K562 (cell line): ENCODE results near the gene MRPL4. TPM values are rescaled to one million over a fixed set of nuclear protein-coding genes. Genes with fewer than 3 reads are reported as not detected.

ENCODE experiments used
- ARNT ChIP-seq, 2 experiments: fragments of 450-650 bp; IDR thresholded peaks; 2 replicates each; pipeline ENCODE4 v1.6.1; 2016; ENCODE audit warnings: mild to moderate bottlenecking in 1 of 2
- ATF6 ChIP-seq: sonication (generic); formaldehyde crosslinking; IDR thresholded peaks from 2 replicates; pipeline ENCODE4 v1.4.0; 2020; ENCODE audit warnings: mild to moderate bottlenecking, missing genetic modification reagents
- CGGBP1 ChIP-seq: fragments of 250-450 bp; sonication (Bioruptor Pico); IDR thresholded peaks from 2 replicates; pipeline ENCODE4 v1.9.0; 2021; ENCODE audit warnings: mild to moderate bottlenecking
- CHD2 ChIP-seq: IDR thresholded peaks from 2 replicates; pipeline ENCODE4 v1.6.1; 2011; ENCODE audit warnings: low read depth, low read length
- DACH1 ChIP-seq: fragments of 450-650 bp; IDR thresholded peaks from 2 replicates; pipeline ENCODE4 v1.6.1; 2018; ENCODE audit not compliant: partially characterized antibody
- ELF4 ChIP-seq: fragments of 450-650 bp; formaldehyde crosslinking; IDR thresholded peaks from 2 replicates; pipeline ENCODE4 v1.4.0; 2022; ENCODE audit warnings: missing genetic modification characterization
- HDAC1 ChIP-seq, 2 experiments: fragments of 450-650 bp; IDR thresholded peaks; 2 replicates each; pipeline ENCODE4 v1.6.1; 2016 to 2017; ENCODE audit warnings: inconsistent platforms in 1 of 2, mild to moderate bottlenecking in 1 of 2, moderate library complexity in 1 of 2
- HDAC2 ChIP-seq: fragments of 450-650 bp; IDR thresholded peaks from 2 replicates; pipeline ENCODE4 v1.6.1; 2016; ENCODE audit warnings: mild to moderate bottlenecking
- HMG20A ChIP-seq: fragments of 450-650 bp; formaldehyde crosslinking; conservative IDR thresholded peaks from 2 replicates; pipeline ENCODE4 v1.4.0; 2020; ENCODE audit warnings: mild to moderate bottlenecking, mixed read lengths
- JUNB ChIP-seq: fragments of 450-650 bp; formaldehyde crosslinking; conservative IDR thresholded peaks from 2 replicates; pipeline ENCODE4 v1.4.0; 2020; ENCODE audit warnings: mild to moderate bottlenecking
- KAT7 ChIP-seq: sonication (generic); formaldehyde crosslinking; IDR thresholded peaks from 2 replicates; pipeline ENCODE4 v1.8.0; 2022; ENCODE audit warnings: missing genetic modification reagents, mild to moderate bottlenecking, borderline replicate concordance
- MCM5 ChIP-seq: fragments of 450-650 bp; IDR thresholded peaks from 2 replicates; pipeline ENCODE4 v1.6.1; 2016; ENCODE audit warnings: low read depth
- NCOA1 ChIP-seq: fragments of 450-650 bp; IDR thresholded peaks from 2 replicates; pipeline ENCODE4 v1.6.1; 2016; ENCODE audit warnings: low read depth
- NR2F6 ChIP-seq: fragments of 450-650 bp; formaldehyde crosslinking; IDR thresholded peaks from 2 replicates; pipeline ENCODE4 v1.4.0; 2020; ENCODE audit warnings: mild to moderate bottlenecking
- TFE3 ChIP-seq: fragments of 450-650 bp; formaldehyde crosslinking; IDR thresholded peaks from 2 replicates; pipeline ENCODE4 v1.4.0; 2020; ENCODE audit warnings: mild to moderate bottlenecking, mixed read lengths
- TSC22D4 ChIP-seq: fragments of 450-650 bp; IDR thresholded peaks from 2 replicates; pipeline ENCODE4 v1.6.1; 2016; ENCODE audit warnings: missing genetic modification characterization, missing biosample characterization, control low read depth
- ZFP30 ChIP-seq: fragments of 250-450 bp; sonication (Bioruptor Pico); IDR thresholded peaks from 2 replicates; pipeline ENCODE4 v1.8.0; 2022; ENCODE audit warnings: moderate library complexity, mild to moderate bottlenecking, inconsistent platforms, borderline replicate concordance
- ZNF24 ChIP-seq: fragments of 450-650 bp; IDR thresholded peaks from 2 replicates; pipeline ENCODE4 v1.6.1; 2016
- ZNF589 ChIP-seq: fragments of 200-800 bp; sonication (Bioruptor generic); IDR thresholded peaks from 2 replicates; pipeline ENCODE4 v1.6.1; 2016; ENCODE audit warnings: low read depth, missing genetic modification characterization, missing compliant biosample characterization
- ZNF592 ChIP-seq: fragments of 450-650 bp; IDR thresholded peaks from 2 replicates; pipeline ENCODE4 v1.6.1; 2017; ENCODE audit warnings: antibody characterized with exemption, mild to moderate bottlenecking
- ZNF668 ChIP-seq: fragments of 250-450 bp; sonication (Bioruptor Pico); IDR thresholded peaks from 2 replicates; pipeline ENCODE4 v1.8.0; 2022; ENCODE audit warnings: mild to moderate bottlenecking, inconsistent platforms
- ZNF785 ChIP-seq: fragments of 250-450 bp; sonication (Bioruptor Pico); IDR thresholded peaks from 2 replicates; pipeline ENCODE4 v1.4.0; 2020; ENCODE audit warnings: mild to moderate bottlenecking
- polyA plus RNA-seq, 8 experiments: library from polyadenylated mRNA; depleted of rRNA in 4 of 8; stranded (reverse) in 5 of 8; unstranded in 3 of 8; fragments of >200 nt; fragmentation: Nextera tagmentation in 2 of 8; fragmentation: Illumina TruSeq in 1 of 8; extraction: Ambion mirVana in 2 of 8; extraction: Trizol in 1 of 8; gene quantifications; 2 replicates each; pipeline versions ENCODE4 v1.2.1 to v1.2.3, GENCODE V29; 2011 to 2014; ENCODE audit warnings: inconsistent platforms in 1 of 8, missing spikeins in 1 of 8
- total RNA-seq, 7 experiments: library from RNA; depleted of rRNA in 6 of 7; stranded (reverse); fragments of >200 nt in 6 of 7; fragmentation: Illumina TruSeq in 2 of 7; extraction: Trizol in 2 of 7; gene quantifications; 2 replicates each; pipeline versions ENCODE4 v1.2.1 to v1.2.3, GENCODE V29; 2011 to 2021; ENCODE audit warnings: low replicate concordance in 1 of 7

Gene MRPL4
- total and polyA plus RNA-seq, 9 of the 15 experiments (the other 6 are each of a cell fraction or from before 2014, with no cell fraction given), result 1.4 to 239 (median 64.9) TPM

GRCh38 chr19:10270616-10271394 is 18.8 kb downstream of the MRPL4 start, which contains the start of gene ICAM1 (continued):
- TF ChIP-seq ZFP30, result no peak
- TF ChIP-seq TFE3 (CRISPR knock-in tag), result peak; percentile 40
- no peak for TF ChIP-seq TSC22D4
- no peak; the same call in 1 of the 2 replicates for TF ChIP-seq KAT7 (CRISPR knock-in tag)
- TF ChIP-seq ZNF668, result peak; percentile 46; the same call in 1 of the 2 replicates
- TF ChIP-seq DACH1, result no peak
- TF ChIP-seq HMG20A, result no peak
- TF ChIP-seq CHD2, result no peak
- no peak for TF ChIP-seq ZNF785 (CRISPR knock-in tag)
- peak; percentile 57; the same call in 1 of the 2 replicates for TF ChIP-seq ATF6
- no peak for TF ChIP-seq NCOA1
- no peak for TF ChIP-seq ARNT (IDR thresholded peaks at IDR 0.05)
- peak; percentile 87; the same call in 1 of the 2 replicates for TF ChIP-seq HDAC2
- no peak for TF ChIP-seq NR2F6
- no peak for TF ChIP-seq ELF4 (CRISPR knock-in tag)
- TF ChIP-seq ZNF592, result peak; percentile 96
- no peak for TF ChIP-seq ZNF589 (CRISPR knock-in tag)
- no peak for TF ChIP-seq MCM5
- TF ChIP-seq JUNB (CRISPR knock-in tag), result no peak
- TF ChIP-seq HDAC1 (IDR thresholded peaks at IDR 0.05), result peak in 1 of 2 experiments; percentile 79; a peak in 1 of 4 replicates
- no peak for TF ChIP-seq CGGBP1 (CRISPR knock-in tag)
- peak; percentile 94 for TF ChIP-seq ZNF24
